ENCODE data around the gene SSTR5.

SSTR5 gene

DNA sequence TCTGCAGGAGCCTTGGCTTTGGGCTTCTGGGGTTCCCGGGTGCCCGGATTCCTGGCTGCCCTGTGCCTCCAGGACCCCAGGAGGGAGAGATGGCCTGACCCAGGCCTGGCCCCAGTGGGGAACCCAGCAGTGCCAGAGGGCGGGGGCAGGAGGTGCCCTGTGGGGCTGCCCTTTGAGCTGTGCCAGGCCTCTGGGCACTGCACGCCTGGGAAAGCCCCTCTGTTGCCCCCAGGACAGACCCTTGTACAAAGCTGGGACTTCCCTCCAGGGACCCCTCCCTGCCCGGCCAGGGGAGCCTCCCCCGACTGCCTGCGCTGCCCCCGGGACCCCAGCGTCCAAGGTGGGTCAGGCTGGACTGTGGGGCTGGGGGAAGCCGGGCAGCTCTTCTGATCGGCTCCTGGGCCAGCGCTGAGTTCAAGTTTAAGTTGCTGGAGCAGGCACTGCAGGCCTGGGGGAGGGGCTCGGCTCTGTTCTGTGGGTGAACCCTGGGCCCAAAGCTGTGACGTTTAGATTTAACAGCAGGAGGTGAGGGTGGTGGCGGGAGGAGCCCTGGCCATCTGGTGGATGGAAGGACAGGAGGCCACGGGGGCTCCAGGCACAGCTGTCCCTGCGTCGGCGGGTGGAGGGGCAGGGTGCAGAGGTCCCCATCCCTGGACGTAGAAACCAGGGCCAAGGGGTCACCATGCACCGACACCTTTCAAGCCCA, 51.1 kb downstream of the SSTR5 start:
- Mint-ChIP-seq H3K4me1 (no peaks in the 10 kb centered on the region), H3K27ac (no peak overlapping the region), H3K9me3 (no peaks in the 10 kb centered on the region), H3K27me3 (ENCODE audit: low read depth) (peaks cover 4% of the 10 kb centered on the region), H3K36me3 (ENCODE audit: low read depth) (no peaks in the 10 kb centered on the region), H3K4me3 (no peak overlapping the region)
- TF ChIP-seq, protein P1, sequence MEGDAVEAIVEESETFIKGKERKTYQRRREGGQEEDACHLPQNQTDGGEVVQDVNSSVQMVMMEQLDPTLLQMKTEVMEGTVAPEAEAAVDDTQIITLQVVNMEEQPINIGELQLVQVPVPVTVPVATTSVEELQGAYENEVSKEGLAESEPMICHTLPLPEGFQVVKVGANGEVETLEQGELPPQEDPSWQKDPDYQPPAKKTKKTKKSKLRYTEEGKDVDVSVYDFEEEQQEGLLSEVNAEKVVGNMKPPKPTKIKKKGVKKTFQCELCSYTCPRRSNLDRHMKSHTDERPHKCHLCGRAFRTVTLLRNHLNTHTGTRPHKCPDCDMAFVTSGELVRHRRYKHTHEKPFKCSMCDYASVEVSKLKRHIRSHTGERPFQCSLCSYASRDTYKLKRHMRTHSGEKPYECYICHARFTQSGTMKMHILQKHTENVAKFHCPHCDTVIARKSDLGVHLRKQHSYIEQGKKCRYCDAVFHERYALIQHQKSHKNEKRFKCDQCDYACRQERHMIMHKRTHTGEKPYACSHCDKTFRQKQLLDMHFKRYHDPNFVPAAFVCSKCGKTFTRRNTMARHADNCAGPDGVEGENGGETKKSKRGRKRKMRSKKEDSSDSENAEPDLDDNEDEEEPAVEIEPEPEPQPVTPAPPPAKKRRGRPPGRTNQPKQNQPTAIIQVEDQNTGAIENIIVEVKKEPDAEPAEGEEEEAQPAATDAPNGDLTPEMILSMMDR (IDR thresholded peaks at IDR 0.05; ENCODE audit: unreplicated experiment in 3 of 3) = no peak

DNA sequence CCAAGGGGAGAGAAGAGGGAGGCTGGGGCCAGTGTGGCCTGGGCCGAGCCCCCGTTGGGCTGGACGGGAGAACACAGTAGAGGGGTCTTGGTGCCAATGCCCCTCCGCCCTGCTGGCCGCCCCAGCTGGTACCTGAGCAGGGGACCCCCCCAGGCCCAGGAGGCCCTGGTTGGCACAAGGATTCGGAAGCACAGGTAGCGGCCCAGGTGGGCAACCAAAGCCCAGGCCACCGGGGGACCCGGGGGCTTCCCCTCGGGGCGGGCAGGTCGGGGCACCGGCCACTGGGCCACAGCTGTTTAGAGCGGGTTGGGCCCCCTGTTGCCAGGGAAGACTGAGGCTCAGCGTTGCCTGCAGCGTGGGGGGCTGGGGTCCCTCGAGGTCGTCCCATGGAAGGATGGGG, 51.7 kb downstream of the SSTR5 start:
- peaks cover 4% of the 10 kb centered on the region for H3K27me3 Mint-ChIP-seq (ENCODE audit: low read depth)
- no peaks in the 10 kb centered on the region for H3K36me3 Mint-ChIP-seq (ENCODE audit: low read depth)
- TF ChIP-seq, protein P1 (IDR thresholded peaks at IDR 0.05; ENCODE audit: unreplicated experiment in 3 of 3) = no peak
- no peak overlapping the region for H3K4me3 Mint-ChIP-seq
- H3K9me3 Mint-ChIP-seq = no peaks in the 10 kb centered on the region
- no peak overlapping the region for H3K27ac Mint-ChIP-seq
- H3K4me1 Mint-ChIP-seq = no peaks in the 10 kb centered on the region

DNA sequence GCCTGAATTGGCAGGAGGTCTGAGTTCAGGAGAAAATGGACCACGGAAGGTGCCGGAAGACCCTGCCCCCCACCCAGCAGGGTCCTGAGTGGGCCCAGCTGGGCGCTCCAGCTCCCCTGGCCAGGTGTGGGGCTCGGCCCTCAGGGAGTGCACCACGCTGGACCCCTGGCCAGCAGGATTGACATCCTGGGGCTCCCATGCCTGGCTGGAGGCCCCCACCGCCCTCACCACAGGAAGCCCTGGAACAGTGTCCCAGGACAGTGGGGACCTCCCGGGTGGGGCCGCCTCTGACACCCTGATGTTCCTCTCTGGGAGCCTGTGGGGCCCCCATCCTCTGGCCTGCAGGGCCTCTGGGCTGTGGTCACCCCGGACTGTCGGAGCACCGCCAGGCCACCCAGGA, 52.2 kb downstream of the SSTR5 start:
- TF ChIP-seq, protein P1 (IDR thresholded peaks at IDR 0.05; ENCODE audit: unreplicated experiment in 3 of 3) = no peak
- H3K27me3 Mint-ChIP-seq (ENCODE audit: low read depth) = peaks cover 4% of the 10 kb centered on the region
- H3K36me3 Mint-ChIP-seq (ENCODE audit: low read depth) = no peaks in the 10 kb centered on the region
- no peaks in the 10 kb centered on the region for H3K4me1 Mint-ChIP-seq
- H3K4me3 Mint-ChIP-seq = no peak overlapping the region
- H3K27ac Mint-ChIP-seq = no peak overlapping the region
- H3K9me3 Mint-ChIP-seq = no peaks in the 10 kb centered on the region

DNA sequence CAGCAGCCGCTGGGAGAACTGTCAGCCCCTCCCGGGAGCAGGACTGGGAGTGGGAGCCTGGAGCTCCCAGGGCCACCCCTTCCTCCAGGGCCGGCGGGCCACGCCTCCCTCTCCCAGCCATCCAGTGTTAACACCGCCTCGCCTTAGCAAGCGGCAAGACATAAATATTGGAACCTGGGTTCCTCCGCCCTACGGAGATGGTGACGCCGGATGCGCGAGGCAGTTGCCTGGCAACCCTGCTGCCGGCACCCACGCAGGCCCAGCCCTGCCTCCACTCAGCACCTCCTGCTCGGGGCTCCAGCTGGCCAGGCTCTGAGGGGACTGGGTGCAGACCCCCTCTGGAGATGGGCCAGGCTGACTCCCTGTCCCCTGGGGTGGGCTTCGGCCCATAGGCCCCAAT, 52.9 kb downstream of the SSTR5 start:
- Mint-ChIP-seq H3K27me3 (ENCODE audit: low read depth) (peaks cover 4% of the 10 kb centered on the region), H3K36me3 (ENCODE audit: low read depth) (no peaks in the 10 kb centered on the region)
- TF ChIP-seq, protein P1 (IDR thresholded peaks at IDR 0.05; ENCODE audit: unreplicated experiment in 3 of 3) = no peak

DNA sequence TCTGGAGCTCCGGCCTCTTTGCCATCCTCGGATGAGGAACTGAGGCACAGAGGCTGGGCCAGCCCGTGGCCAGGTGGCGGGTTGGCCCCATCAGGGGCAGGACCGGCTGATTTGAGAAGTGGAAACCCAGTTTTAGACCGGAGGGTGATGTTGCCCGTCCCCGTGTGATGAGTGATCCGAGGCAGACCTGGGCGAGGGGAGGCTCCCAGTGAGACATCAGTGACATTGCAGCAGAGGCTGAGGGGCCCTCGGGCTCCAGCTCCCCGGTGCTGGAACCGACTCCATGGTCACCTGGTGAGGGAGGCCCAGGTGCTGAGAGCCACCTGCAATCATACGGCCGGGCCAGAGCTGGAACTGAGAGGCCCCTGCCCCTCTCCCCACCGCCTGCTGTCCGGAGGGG, 53.5 kb downstream of the SSTR5 start:
- Mint-ChIP-seq H3K27ac (no peak overlapping the region), H3K4me1 (no peaks in the 10 kb centered on the region), H3K9me3 (no peaks in the 10 kb centered on the region), H3K27me3 (ENCODE audit: low read depth) (peaks cover 4% of the 10 kb centered on the region), H3K4me3 (no peak overlapping the region), H3K36me3 (ENCODE audit: low read depth) (no peaks in the 10 kb centered on the region)
- TF ChIP-seq, protein P1 (IDR thresholded peaks at IDR 0.05; ENCODE audit: unreplicated experiment in 3 of 3) = no peak

More for the DNA sequence above, 52.9 kb downstream of the SSTR5 start:
- Mint-ChIP-seq H3K27ac (no peak overlapping the region), H3K4me1 (no peaks in the 10 kb centered on the region), H3K4me3 (no peak overlapping the region), H3K9me3 (no peaks in the 10 kb centered on the region)

DNA sequence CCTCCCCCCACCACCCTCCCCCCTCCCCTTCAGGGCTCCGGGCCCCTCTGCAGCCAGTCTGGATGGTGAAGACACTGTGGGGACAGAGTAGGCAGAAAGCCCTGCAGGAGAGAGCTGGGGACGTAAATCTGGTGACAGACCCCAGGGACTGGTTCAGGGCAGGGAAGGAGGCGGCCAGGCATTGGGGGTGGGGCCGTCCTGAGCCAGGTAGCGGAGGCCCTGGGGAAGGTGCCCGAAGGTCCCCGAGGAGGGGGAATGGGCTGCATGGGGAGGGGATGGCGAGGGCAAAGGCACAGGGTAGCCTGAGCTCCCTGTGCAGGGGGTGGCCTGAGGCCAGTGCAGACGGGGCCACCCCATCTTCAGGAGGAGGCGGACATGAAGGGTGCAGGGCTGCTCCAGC, 54.0 kb downstream of the SSTR5 start:
- H3K4me3 Mint-ChIP-seq = no peak overlapping the region
- no peak overlapping the region for H3K27ac Mint-ChIP-seq
- TF ChIP-seq, protein P1 (IDR thresholded peaks at IDR 0.05; ENCODE audit: unreplicated experiment in 3 of 3) = no peak
- no peaks in the 10 kb centered on the region for H3K9me3 Mint-ChIP-seq
- no peaks in the 10 kb centered on the region for H3K36me3 Mint-ChIP-seq (ENCODE audit: low read depth)
- H3K27me3 Mint-ChIP-seq (ENCODE audit: low read depth) = peaks cover 4% of the 10 kb centered on the region
- no peaks in the 10 kb centered on the region for H3K4me1 Mint-ChIP-seq

Measured in nephron (organoid).